ENCODE measurements around the gene TMED5.
"Not testable (repeated sequence)": the region's sequence is repeated elsewhere in the genome, so short reads cannot be mapped to it uniquely, and the experiment has no call there.

The TMED5 gene

DNA sequence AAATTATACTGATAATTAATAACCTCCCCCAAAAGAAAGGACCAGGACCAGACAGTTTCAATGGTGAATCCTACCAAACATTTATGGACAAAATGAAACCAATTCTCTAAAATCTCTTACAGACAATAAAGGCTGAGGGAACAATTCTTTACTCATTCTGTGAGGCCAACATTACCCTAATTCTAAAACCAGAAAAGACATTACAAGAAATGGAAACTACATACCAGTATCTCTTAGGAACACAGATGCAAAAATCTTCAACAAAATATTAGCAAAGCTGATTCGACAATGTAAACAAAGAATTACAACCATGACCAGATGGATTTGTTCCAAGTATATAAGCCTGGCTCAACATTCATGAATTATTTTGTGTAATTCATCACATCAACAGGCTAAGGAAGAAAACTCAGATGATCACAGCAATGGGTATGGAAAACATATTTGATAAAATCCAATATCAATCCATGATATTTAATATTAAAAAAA lies 8.6 kb downstream of the TMED5 start:
- no peak for DNase-seq

DNA sequence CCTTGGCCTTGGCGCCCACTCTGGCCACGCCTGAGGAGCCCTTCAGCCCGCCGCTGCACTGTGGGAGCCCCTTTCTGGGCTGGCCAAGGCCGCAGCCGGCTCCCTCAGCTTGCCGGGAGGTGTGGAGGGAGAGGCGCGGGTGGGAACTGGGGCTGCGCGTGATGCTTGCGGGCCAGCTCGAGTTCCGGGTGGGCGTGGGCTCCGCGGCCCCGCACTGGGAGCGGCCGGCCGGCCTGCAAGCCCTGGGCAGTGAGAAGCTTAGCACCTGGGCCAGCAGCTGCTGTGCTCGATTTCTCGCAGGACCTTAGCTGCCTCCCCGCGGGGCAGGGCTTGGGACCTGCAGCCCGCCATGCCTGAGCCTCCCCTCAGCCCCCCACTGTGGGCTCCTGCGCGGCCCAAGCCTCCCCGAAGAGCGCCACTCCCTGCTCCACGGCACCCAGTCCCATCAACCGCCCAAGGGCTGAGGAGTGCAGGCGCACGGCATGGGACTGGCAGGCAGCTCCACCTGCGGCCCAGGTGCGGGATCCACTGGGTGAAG lies 10.0 kb downstream of the TMED5 start:
- not testable (repeated sequence) for DNase-seq

DNA sequence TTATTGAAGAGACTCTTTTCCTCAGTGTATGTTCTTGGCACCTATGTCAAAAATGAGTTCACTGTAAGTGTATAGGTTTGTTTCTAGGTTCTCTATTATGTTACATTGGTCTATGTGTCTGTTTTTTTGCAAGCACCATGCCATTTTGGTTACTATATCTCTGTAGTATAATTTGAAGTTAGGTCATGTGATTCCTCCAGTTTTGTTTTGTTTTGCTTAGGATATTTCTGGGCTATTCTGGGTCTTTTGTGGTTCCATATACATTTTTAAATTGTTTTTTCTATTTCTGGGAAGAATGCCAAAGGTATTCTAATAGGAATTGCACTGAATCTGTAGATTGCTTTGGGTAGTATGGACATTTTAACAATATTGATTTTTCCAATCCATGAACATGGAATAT lies 13.2 kb downstream of the TMED5 start:
- no peak for DNase-seq

DNA sequence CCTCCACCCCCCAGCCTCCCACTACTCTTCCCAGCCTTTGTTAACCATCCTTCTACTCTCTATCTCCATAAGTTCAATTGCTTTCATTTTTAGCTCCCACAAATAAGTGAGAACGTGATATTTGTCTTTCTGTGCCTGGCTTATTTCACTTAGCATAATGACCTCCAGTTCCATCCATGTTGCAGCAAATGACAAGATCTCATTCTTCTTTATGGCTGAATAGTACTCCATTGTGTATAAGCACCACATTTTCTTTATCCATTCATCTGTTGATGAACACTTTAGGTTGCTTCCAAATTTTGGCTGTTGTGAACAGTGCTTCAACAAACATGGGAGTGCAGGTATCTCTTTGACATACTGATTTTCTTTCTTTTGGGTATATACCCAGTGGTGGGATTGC lies 14.3 kb downstream of the TMED5 start:
- not testable (repeated sequence) for DNase-seq

DNA sequence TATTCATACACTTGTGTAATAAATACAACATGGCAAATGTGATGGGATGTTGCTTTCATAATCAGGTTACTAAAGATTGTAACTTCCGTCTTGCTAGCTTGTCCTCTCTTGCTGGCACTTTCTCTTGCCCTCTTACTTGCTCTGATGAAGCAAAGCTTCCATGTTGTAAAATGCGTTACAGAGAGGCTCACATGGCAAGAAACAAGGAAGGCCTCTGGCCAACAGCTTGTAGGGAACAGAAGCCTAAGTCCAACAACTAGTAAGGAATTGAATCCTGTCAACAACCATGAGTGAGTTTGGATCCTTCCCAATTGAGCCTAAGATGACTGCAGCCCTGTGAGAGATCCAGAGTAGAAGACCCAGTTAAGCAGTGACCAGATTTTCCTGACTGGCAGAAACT lies 15.4 kb downstream of the TMED5 start:
- DNase-seq, result no peak

DNA sequence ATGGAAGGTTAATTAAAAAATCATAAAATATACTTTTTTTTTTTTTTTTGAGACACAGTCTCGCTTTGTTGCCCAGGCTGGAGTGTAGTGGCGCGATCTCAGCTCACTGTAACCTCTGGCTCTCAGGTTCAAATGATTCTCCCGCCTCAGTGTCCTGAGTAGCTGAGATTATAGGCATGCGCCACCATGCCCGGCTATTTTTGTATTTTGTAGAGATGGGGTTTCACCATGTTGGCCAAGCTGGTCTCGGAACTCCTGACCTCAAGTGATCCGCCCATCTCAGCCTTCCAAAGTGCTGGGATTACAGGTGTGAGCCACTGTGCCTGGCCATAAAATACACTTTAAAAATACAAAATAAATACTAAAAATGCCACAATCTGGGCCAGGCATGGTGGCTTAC lies 16.9 kb downstream of the TMED5 start:
- DNase-seq, result not testable (repeated sequence)

DNA sequence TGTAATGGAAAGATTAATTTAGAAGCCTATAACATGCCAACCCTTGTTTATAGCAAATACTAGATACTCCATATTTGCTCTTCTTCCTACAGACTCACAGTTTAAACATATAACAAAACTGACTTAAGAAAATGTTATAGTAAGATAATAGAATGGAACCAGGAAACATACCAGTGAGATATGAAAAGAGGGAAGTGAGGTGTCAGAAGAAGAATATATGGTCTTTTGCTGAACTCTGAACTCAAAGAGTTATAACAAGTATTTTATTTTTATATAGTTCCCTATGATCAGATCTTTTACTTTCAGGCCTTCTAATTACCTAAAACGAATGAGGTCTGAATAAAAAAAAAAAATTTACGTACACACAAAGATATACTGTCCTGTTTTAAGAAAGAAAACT lies 20.9 kb downstream of the TMED5 start:
- no peak for DNase-seq

DNA sequence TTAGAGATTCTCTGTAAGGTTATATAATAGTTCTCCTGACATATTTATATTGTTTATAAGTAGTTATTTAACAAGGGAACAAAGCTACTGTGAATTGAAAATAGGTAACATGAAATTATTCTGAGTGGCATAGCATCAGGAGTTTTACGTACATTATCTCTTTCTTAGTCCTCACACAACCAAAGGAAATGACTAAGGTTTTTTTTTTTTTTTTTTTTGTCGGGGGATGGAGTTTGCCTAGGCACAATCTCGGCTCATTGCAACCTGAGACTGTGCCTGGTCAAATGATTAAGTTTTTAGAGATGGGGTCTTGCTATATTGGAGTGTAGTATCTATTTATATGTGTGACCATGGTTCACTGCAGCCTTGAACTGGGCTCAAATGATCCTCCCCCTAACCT lies 24.9 kb downstream of the TMED5 start:
- DNase-seq, result no peak

DNA sequence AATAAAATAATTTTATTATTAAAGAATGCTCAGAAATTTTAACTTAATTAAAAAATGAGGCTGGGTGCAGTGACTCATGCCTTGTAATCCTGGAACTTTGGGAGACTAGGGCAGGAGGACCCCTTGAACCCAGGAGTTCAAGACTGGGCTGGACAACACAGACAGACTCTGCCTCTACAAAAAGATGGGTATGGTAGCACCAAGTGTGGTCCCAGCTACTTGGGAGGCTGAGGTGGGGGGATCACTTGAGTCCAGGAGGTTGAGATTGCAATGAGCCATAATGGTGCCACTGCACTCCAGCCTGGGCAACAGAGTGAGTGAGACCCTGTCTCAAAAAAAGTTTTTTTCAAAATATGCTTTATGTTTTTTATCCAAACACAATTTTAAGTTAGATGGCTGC lies 25.3 kb downstream of the TMED5 start:
- DNase-seq, result no peak

DNA sequence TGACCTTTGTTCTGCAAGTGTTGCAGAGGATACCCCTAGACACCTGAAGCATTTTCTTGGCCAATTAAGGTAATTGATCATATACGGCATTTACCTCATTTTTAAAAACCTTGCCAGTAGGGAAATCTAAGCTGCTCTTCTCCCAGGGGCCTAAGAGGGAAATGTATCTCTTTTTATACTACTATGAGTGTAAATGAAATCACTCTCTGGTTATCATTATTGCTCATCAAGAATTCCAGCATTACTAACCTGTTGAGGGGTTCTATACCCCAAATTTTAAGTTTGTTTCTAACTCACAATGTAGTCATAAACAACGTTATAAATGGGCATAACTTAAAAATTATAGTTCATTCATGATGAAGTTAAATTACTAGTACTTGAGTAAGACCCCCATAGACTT lies 27.4 kb downstream of the TMED5 start:
- no peak for DNase-seq

DNA sequence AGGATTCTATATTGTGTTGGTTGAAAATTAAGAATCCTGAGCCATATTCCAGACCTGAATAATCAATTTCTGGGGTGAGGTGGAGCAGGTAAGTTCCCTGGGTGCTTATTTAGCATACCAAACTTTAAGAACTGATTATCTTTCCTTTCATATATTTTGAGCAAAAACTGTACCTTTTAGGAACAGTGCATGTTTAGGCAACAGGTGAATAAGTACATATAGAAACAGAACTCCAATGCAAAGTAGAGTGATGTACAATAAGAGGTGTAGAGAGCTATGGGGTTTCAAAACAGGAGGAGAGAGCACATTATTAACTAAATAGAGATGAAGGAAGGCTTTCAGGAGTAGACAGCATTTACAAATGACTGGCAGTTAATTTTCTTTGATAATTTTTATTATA lies 28.7 kb downstream of the TMED5 start:
- no peak for DNase-seq

DNA sequence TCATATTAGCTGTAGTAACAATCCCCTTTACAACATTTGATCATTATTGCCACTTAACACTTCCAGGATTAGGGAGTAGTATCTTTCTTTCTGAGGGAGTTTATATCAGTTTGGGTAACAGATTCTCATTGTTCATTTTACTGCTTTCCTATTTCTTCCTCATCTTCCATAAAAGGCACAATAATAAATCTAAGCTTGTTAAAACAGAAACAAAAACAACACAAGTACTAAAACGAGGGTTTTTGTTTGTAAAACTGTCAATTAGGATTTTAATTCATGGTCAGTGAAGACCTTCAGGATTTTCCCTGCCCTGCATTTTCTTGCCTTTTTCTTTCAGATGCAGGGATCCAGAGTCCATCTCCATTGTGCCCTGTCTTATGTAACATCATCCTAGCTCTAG lies 29.5 kb downstream of the TMED5 start:
- no peak for DNase-seq

DNA sequence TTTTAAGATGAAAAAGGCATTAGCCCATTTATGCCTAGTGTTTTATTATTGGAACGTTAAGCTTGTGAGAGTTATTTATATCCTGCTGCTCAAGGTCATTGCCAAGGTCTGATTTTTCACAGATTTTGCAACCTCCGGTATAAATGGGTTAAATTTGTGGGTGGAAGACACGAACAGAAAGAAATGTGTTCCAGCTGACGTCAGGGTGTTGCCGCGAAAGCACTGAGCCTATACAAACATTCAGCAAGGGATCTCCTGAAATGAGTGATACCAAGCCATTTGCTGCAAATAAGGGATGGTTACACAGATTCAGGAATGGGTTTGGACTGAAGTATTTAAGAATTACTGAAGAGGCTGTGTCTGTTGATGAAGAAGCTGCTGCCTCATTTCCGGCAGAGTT lies 32.2 kb downstream of the TMED5 start:
- no peak for DNase-seq

DNA sequence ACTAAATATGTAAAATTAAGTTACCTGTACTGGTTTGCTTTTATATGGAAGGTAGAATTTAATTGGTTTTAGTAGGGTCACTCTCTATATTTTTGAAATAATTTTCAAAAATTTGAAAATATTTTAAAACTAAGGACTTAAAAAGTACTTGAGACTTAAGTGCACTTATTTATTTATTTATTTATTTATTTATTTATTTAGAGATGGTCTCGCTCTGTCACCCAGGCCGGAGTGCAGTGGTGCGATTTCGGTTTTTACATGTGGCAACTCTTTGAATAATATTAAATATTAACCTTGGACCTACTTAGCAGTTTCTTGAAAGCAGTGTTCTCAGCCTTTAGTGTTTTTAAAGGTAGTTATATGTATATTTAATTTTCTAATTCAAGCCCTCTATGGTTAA lies 36.4 kb downstream of the TMED5 start:
- DNase-seq, result no peak

DNA sequence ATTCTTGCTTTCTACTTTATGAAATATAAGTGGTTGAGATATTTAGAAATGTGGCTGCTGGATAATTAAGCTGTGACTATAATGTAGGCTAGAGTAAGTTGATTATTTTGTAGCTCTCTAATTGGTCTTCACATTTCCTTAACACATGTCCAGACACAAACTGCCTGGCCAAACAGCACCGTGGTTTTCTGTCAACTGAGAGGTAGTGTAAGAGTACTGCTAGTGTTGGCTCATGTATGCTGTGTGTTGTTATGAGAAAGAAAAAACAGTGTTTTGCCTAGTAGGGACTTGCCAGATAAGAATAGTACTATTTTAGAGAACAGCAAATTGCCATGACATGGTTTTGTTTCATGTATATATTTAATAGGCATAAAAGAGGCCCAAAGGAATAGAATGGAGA lies 37.1 kb downstream of the TMED5 start:
- DNase-seq, result no peak

DNA sequence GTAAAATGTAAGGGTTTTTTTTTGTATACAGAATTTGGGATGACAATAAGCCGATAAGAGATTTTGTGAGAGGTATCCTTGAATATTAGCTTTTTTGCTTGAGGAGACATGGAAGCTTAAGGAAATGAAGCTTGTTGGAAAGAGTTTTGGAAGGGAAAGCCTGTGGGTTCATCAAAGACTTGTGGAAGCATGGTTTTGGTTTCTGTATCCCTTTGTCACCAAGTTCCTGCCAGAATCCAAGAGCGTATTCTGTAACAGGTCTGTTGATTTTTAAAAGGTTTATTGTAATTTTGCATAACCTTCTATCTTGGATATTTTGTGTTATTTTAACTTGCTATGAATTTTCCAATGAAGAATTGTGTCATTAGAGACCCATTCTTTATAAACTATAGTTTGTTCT lies 38.1 kb downstream of the TMED5 start:
- DNase-seq, result no peak

DNA sequence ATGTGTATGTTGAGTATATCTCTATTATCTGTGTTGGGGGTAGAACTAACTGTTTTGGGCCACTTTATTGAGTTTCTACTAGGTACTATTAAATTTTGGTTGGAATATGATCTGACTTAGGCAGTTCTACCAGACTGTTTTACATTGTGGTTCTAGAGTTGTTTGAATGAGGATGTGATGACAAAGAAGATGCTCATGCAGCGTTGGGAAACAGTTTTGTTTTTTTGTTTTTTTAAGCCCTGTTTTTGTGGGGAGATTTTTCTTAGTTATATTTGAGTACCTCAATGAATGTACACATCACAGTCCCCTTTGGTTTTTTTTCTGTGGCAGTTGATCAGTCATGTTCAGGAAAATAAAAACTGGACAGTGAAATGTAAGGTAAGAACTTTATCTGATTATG lies 40.1 kb downstream of the TMED5 start:
- DNase-seq, result no peak

DNA sequence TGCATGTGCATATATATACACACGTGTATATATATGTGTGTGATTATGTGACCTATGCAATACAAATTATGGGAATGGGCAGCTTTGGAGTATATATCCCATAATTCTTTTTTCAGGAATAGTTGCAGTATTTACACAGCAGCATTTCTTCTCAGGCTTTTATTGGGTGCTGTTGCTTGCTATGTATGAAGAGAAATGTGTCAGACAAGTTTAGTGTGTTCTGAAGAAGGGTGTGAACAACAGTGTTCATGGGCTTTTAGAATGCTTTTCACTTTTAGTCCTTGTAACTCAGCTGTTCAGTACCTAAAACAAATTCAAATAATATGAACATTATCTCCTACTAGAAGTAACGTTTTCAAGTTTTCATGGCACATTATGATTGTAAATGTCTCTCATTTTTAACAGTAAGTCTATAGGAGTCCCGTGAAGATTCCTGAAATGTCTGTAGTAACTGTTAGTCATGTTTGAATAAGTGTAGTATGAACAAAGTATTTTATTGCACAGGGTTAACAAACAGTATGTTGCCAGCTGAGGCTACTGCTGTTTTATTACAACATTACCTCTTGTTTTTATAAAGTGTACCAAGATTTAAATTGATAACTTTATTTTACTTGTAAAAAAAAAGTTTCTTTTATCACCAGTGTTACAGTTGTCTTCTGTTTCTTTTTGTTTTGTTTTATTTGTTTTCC lies 42.5 kb downstream of the TMED5 start:
- DNase-seq, result no peak

DNA sequence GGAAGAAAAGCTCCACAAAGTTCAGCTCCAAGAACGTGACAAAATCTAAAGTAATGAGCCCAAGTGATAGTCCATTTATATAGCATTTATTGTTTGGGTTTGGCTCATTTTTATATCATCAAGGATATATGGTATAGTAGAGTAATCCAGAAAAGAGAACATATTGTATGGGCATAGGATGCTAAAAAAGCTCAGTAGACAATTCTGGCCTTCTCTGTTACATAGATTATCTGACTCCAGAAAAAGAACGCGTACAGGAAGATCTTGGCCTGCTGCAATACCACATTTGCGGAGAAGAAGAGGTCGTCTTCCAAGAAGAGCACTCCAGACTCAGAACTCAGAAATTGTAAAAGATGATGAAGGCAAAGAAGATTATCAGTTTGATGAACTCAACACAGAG lies 43.8 kb downstream of the TMED5 start:
- DNase-seq, result no peak

DNA sequence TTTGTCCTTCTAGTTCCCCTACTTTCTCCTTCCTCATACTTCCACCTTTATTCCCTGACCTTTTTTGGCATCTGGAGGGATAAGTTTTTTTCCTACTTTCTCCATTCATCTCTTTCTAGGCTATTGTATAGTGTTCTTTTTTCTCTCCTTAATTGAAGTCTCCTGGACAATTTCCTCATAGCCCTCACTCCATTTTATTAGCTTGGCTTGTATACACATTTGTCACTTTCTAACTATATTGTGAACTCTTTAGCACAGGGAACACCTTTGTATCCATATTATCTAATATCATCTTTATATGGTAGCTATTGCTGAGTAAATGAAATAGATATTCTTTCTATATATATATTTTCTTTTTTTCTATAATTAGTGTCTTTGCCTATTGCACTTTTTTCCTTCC lies 47.6 kb downstream of the TMED5 start:
- DNase-seq, result no peak

DNA sequence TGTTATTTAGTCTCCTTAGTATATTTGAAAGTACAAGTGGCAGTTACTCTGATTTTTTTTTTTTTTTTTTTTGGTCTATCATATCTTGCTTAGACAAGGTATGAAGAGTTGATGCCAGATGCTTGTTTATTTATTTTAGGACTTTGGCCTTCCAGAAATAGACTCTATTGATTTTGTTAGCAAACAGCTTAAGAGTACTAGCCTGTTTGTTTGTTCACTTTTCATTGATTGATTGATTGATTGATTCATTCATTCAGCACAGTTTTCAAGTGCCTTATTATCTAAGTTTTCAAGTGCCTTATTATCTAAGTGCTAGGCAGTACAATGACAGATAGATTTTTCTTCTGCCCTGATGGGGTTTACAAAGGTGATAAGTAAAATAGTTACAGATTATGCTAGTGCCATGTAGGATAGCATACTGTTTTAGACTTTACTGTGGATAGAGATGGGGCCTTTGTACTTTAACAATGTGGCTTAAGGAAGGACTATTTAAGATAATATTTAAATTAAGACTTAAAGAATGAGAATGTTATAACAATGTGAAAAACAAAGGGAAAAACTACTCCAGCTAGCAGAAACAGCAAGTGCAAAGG lies 50.6 kb downstream of the TMED5 start:
- no peak for DNase-seq

DNA sequence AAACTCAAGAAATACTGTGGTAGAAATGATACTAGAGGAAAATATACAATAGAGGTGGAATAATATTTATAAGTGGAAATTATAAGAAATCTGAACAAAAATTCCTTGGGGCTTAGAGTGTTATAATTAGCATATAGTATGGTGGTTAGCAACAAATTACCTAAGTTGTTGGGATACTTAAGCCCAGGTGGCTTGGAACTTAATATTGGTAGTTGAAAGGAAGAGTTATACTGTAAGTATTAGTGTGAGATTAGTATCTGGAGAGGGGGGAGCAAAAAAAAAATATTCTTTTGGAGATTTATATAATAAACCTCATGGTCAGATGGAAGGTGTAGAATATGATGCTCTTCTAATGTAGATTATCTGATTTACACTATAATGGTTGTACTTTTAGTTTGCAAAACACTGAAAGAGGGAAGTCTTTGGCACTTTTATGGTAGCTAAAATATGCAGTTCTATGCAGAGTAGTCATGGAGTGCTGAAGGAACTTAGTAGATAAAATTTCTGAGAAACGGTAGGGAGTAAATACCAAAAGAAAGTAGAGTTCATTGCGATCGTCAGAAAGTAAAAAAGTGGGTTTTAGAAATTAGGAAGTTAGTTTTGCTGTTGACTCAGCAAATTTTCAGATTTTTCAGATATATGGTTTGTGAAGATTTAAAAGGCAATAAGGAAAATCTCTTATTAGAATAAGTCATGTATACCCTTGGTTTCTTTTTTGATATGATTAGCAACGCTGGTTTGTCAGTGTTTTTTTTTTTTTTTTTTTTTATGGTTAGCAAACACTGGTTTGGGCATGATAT lies 55.5 kb downstream of the TMED5 start:
- no peak for DNase-seq

DNA sequence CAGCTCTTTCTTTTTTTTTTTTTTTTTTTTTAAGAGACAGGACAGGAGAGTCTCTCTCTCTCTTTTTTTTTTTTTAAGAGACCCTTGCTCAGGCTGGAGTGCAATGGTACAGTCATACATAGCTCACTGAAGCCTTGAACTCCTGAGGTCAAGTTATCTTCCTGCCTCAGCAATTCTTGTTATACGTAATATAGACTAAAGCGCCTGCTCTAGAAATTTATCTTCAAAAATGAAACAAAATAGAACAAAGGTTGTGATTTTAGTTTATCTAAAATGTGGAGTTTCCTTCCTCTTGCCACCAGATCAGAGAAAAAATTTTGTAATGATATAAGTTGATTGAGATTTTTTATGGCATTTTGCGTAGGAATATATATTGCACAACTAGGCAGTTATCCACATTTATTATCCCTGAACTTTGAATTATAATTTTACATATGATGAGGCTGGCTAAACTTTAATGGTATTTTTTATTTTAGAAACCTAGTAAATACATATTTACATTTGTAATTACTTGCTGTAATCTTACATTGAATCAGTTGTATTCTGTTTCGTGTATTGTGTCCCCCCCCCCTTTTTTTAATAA lies 56.9 kb downstream of the TMED5 start:
- no peak for DNase-seq

DNA sequence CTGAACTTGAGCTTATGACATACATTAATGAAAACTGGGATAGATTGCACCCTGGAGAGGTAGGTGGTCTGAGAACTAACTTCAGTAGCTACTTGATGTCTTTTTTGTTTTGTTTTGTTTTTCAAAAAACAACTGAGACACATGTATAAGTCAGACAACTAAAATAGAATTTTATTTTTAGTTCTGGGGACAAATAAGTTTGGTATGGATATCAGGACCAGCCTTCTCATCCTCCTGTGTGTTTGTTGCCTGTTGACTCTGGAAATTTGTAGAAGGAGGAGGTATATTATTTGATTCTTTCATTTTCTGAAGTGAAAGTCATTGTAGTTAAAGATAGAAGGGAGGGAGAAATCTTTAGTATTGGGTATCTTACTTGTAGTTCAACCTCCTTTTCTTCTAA lies 59.6 kb downstream of the TMED5 start:
- DNase-seq, result no peak

All from DMS53 (cell line).